GM13977 (cell line): Measurements from ENCODE around the gene NIBAN1.

ENCODE experiments used
- DNase-seq: peaks from one replicate; pipeline ENCODE4 v3.0.0; 2012; ENCODE audit warnings: low spot score
- in situ Hi-C: fragments of 300-500 bp; cut with MboI; formaldehyde crosslinking; loops from one replicate; pipeline ENCODE4 v1.12.0; 2022; ENCODE audit warnings: low sequenced_read_pairs, low pct_unique_long_range_greater_than_20kb, mixed read lengths, inconsistent platforms; ENCODE audit not compliant: unreplicated experiment
- TF ChIP-seq, protein P1 (sequence below): IDR thresholded peaks from 2 replicates; pipeline ENCODE4 v1.5.1; 2012; ENCODE audit warnings: mild to moderate bottlenecking, control low read depth; ENCODE audit not compliant: insufficient read depth; ENCODE audit errors: extremely low read depth, missing control alignments

NIBAN1 gene

DNA sequence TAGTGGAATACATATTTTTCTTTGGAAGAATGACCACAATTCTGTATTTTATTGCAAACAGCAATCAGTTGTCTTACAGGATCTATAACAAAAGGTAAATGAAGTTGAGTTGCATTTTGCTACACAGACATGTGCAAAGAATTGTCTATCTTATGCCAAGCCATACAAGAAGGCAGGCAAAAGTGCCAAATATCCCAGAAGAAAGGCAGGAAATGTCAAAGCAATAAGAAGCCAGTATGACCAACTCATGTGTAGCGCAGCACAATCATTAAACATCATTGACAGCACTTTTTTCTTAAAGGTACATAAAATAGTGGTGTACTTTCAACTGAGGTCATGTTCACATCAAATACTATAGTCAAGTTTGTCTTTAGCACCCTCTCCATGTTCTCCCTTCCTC, 42.7 kb downstream of the NIBAN1 start:
- DNase-seq: no peak
- TF ChIP-seq, protein P1, sequence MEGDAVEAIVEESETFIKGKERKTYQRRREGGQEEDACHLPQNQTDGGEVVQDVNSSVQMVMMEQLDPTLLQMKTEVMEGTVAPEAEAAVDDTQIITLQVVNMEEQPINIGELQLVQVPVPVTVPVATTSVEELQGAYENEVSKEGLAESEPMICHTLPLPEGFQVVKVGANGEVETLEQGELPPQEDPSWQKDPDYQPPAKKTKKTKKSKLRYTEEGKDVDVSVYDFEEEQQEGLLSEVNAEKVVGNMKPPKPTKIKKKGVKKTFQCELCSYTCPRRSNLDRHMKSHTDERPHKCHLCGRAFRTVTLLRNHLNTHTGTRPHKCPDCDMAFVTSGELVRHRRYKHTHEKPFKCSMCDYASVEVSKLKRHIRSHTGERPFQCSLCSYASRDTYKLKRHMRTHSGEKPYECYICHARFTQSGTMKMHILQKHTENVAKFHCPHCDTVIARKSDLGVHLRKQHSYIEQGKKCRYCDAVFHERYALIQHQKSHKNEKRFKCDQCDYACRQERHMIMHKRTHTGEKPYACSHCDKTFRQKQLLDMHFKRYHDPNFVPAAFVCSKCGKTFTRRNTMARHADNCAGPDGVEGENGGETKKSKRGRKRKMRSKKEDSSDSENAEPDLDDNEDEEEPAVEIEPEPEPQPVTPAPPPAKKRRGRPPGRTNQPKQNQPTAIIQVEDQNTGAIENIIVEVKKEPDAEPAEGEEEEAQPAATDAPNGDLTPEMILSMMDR: no peak
- in situ Hi-C loops: no loop called here

DNA sequence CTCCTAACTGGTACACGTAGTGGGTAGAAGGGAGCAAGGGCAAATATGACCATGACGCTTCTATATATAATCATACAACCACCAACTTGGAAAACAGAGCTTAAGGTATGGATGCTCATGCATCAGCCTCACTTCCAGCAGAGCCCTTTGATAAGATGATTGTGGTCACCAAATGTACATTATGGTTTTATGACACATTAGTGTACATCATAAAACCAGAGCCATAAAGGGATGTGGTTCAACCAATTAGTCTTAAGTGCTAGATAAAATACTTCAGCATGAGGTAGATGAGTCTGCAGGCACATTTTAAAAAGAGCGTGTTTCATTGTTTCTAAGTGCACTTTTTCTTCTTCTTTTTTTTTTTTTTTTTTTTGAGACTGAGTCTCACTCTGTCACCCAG, 43.7 kb downstream of the NIBAN1 start:
- in situ Hi-C loops: no loop called here

DNA sequence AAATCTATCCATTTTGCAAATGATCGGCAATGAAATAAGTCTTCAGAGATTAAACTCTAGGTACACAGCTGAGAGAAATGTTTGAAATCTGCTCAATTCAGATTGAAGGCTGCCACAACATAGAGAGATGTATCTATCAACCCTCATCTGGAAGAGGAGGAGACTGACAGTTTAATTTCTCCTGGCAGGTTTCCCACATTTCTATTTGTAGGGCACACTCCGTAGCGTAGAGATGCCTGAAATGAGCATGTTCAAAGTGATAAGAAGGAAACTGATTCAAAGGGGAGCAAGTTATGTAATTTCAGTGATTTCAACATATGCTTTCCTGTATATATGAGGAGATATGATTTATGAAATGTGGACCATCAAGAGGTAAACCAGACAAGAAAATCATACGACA, 44.1 kb downstream of the NIBAN1 start:
- TF ChIP-seq, protein P1: no peak
- in situ Hi-C loops: no loop called here
- DNase-seq: no peak

More for the DNA sequence above, 43.7 kb downstream of the NIBAN1 start:
- DNase-seq: no peak
- TF ChIP-seq, protein P1: no peak

DNA sequence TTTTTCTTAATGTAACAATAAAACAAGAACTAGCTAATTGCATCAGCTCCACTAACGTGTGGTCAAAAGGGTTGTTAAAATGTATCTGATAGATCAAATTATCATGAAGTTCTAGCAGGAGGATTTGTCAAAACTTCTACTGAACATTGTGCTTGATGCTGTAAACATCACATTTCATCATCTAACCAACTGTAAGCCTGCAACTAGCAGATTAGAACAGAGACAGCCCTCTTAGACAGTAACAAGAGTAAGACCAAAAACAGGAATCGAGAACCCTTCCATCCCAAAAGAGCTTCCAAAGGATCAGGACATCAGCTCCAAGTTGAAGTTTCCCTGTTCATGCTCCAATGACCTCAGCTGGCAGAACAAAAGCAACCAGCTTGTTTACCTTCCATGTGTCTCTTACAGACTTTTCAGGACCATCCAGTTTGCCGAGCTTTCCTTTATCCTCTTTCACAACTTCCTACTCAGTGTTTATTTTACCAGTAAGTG, 44.6 kb downstream of the NIBAN1 start:
- no peak for DNase-seq
- in situ Hi-C loops: no loop called here
- TF ChIP-seq, protein P1: no peak

DNA sequence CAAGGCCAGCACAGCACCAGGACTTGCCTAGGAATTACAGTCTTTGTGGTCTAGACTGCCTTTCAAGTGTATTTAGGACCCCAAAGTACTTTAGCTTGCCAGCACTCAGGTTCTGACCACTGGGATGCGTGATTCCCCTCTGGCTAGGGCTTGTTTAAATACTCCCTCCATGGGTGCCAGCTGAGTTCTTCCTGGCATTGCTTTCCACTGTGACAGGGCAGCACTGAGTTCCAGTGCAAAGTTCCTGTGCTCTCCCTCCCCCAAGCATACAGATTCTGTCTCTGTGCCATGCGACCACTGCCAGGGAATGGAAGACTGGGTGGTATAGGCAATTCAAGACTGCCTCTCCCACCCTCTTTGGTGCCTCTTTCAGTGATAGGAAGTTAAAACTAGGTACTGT, 45.9 kb downstream of the NIBAN1 start:
- TF ChIP-seq, protein P1: no peak
- no peak for DNase-seq
- in situ Hi-C loops: no loop called here
